Measurements from ENCODE around the gene GAB2.

The GAB2 gene

DNA sequence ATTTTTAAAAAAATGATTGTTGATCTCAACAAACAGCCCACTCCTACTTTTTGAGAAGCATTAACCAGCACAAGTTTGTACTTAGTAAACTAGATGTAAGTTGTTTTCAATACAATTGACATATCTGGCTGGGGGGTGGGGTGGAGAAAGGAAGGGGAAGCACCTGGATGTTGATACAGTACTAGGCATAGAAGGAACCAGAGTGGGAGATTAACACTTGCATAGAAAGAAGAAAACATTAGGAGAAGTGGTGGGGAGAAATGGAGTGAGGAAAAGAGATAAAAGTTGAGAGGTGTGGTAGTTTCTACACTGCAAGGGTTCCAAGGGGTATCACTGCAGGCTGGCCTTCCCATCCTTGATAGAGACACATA, 10.6 kb upstream of the GAB2 start:
- no peak for DNase-seq (ENCODE audit: low read depth)

DNA sequence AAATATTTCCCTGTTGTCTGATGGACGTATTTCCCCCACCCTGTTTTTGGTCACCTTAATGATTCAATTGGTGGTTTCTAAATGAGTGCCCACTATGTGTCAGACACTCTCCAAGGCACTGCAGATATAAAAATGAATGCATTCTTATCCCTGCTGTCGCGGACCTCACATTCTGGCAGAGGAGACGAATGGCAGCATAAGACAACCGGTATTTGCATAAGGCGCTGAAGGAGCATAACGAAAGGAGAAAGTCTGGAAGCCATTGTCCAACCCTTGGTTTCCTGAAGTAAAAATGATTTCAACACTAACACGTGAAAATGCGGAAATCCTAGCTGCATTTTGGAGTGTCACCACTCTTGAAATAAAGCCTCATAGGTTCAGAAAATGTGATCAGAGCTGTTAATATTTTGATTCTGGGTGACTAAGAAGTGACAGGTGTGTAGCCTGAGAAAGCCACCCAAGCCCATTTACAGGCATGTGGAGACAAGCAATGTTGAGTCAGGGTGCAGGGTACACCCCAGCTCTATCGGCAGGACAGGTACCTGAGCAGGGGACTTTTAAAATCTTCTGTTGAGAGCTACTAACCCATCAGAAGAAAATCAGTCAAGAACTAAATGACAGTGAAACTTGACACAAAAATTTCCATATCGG, 10.1 kb upstream of the GAB2 start:
- no peak for DNase-seq (ENCODE audit: low read depth)

DNA sequence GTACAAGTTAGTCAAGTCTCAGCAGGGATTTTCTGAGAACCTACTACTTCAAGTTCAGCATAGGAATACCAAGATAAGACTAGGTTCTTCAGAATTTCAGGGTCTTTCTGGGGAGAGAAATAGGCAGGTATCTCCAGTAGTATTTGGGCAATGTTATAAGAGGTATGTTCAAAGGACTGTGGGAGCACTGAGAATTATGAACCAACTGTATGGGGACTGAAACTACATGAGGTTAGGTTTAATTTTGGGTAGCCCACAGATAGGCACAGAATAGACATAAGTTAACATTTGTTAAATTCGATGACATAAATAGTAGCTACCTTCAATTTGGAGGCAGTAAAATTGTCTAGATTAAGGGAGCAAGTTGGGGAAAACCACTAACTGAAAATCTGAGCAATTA, 9.2 kb upstream of the GAB2 start:
- no peak for DNase-seq (ENCODE audit: low read depth)

DNA sequence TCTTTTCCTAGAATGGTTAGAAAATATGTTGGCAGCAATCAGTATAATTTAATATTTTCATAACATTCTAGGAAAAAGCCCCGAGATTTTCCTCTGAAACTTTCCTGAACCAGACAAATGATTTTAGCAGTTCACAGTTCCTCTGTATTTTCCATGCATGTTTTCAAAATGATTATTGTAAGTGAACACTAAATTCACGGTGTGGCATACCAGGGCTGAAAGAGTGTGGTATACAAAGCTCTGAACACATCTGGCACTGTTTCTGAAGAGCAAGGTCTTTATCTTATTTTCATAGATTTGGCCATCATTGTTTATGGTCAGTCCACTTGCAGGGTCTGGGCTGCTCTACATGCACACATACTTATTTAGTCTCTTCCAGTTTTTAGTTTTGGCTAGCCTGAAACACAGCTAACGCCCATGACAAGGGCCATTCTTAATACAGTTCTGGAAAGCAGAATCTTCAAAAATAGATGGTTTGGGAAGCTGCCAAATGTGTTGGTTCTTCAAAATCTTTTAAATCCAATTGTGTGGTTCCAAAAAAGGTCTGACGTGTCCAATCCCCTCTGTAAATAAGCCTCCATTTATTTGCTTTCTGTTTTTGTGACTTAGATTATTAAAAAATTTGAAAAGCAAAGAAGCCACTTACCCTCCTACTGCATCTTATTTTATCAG, 7.9 kb upstream of the GAB2 start:
- no peak for DNase-seq (ENCODE audit: low read depth)

DNA sequence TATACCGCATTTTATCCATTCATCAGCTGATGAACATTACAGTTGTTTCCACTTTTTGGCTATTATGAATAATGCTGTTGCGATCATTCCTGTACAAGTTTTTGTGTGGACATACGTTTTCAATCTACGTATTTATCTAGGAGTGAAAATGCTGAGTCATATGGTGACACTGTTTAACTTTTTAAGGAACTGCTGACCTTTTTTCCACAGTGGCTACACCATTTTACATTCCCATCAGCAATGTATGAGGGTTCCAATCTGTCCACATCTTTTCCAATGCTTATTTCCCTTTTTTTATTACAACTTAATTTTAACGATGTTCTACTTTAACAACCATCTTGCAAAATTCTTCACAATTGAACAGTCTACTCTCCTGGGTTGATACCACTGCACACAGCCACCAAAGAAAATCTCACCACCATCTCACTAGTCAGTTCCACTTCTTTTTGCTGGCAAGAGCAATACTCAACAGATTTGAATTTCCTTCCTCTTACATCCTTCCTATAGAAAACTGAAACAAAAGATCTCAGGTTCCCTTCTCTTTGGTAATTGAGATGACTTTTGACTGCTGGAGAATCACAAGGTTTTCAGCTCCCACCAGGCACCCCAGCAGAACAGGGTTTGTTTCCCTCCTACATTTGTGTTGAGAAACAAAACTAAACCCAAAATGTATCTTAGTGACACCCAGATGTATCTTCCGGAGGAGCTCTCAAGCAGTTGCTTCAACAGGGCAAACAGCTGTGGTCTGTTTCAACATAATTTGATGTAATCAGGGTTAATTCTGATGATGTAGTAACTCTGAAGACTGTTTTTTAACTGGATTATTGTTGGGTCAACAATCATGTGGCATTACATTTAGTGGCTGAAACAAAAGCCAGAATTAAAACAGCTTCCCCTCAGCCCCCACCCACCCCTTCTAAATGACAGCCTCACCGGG, 7.0 kb upstream of the GAB2 start:
- DNase-seq (ENCODE audit: low read depth), result no peak

DNA sequence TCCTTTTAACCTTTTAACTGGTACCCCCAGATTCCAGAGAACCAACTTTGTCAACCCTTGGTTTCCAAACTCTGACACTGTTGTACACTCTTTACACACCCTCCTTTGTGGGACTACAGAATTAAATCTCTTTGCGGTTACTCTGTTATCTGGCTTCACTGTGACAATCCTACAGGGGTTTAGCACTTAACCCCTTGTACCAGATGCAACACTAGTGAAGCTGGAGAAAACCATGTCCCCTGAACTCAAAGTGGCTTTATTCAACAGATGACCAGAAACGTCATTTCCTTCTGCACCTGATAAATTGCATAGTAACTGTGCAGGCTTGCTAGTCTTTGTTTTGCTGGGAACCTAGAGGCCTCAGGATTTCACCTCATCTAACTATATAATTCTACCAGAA, 5.6 kb upstream of the GAB2 start:
- no peak for DNase-seq (ENCODE audit: low read depth)

DNA sequence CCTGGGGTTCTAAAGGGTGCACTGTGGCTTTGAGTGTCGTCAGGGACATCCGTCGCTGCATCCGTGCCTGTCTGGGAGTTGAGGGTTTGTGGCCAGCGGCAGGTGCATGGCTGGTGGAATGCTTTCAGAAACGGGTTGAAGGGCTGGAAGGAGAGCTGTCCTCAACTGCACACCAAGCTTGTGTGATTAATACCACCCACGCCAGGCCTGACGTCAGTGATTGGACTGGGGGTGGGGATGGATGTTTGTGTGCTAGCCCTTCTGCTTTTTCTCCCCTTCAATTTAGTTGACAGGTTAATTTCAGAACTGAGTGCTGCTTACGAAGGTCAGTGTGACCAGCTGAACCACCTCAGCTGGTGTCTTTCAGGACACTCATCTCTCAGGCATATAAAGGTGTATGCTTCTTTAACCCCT, 3.2 kb upstream of the GAB2 start:
- no peak for DNase-seq (ENCODE audit: low read depth)

DNA sequence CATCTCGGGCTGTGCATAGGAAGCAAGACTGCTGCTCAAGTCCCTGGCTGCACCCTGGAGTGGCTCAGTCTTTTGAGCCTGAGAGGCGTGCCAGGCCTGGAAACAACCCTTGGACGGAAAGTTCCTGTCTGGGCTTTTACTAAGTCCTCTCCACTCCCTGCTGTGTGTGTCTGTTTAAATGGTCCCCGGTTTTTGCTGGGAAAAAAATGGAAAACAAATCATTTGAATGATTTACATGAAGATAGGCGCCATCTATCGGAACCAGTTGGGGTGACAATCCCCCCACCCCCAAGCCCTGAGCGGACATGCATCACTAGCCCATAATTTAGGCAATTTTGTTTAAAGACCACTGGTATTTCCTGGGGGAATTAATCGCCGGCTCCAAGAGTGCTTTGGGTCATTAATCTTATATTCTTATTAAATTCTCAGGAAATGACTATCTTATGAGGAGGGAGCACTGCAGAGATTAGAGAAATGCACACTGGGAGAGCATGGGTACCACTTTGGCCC, 2.7 kb upstream of the GAB2 start:
- DNase-seq (ENCODE audit: low read depth), result peak; percentile 16

DNA sequence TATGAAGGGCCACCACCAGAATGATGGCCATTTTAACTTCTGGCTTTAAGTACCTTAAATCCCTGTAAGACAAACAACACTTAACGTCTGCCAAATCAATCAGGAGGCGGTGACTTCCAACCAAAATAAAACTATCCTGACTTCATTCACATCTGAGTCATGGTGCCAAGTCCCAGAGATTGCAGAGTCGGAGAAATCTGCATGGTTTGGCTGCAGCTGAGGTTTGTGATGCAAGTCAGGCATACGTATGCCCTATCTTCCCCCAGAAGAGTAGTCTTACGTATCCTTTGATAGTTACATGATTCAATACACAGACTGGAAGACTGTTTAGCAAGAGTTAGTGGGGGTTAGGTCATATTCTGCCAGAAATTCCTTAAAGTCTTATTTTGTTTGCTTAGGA, 1.7 kb upstream of the GAB2 start:
- no peak for DNase-seq (ENCODE audit: low read depth)

DNA sequence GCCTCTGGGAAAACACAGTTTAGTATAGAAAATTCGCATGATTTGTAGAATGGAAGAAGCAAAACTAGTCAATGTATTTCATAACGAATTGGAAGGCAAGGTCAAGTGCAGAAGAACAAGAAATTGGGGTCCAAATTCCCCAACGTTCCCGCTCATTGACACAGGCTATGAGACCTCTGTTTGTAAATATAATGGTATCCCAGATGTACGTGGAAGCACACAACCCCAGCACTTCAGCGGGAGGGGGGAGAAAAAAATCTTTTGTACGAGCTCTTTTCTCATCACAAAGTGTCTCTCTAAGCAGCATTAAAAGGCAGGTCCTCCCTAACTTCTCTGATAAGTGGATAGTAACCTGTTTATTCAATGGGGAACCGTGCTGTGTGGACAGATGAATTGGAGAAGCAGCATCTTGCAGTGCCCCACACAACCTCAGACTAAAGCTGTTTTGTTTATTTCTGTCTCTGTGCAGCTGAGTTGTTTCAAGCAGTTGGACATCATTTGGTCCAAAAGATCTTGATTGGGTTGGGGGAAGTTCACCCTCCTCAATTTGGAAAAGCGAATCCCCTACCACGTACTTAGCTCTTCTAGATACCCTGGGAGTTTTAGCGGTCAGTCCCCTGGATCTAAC, 1.1 kb upstream of the GAB2 start:
- DNase-seq (ENCODE audit: low read depth), result no peak

DNA sequence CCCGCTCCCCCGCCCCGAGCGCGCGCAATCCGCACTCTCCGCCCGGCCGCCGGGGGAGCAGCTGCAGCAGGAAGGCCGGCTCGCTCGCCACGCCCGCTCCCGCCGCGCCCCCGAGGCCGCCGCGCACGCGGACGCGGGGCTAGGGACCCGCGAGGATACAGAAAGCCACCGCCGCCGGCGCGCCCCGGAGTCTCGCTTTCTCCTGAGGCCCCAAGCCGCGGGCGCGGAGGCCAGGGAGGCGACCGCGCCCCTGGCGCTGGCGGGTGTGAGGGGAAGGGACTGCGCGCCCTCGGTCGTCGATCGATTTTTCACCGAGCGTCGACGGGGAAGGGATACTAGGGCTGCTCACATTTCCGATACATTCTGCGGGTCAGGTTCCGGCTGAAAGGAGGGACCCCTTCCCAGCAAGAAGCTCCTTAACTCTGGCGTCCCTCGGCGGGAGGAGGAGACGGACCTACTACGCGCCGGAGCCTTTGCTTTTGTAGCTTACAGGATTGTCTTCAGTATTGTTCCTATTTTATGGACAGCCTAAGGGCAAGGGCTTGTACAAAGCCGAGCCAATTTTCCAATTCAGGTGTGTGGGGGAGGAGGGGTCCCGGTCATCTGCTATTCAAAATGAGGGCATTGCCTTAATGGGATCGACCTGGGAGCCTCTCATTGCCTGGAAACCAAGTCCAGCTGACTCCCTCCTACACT, 416 bp upstream of the GAB2 start:
- peak; percentile 67 for DNase-seq (ENCODE audit: low read depth)

DNA sequence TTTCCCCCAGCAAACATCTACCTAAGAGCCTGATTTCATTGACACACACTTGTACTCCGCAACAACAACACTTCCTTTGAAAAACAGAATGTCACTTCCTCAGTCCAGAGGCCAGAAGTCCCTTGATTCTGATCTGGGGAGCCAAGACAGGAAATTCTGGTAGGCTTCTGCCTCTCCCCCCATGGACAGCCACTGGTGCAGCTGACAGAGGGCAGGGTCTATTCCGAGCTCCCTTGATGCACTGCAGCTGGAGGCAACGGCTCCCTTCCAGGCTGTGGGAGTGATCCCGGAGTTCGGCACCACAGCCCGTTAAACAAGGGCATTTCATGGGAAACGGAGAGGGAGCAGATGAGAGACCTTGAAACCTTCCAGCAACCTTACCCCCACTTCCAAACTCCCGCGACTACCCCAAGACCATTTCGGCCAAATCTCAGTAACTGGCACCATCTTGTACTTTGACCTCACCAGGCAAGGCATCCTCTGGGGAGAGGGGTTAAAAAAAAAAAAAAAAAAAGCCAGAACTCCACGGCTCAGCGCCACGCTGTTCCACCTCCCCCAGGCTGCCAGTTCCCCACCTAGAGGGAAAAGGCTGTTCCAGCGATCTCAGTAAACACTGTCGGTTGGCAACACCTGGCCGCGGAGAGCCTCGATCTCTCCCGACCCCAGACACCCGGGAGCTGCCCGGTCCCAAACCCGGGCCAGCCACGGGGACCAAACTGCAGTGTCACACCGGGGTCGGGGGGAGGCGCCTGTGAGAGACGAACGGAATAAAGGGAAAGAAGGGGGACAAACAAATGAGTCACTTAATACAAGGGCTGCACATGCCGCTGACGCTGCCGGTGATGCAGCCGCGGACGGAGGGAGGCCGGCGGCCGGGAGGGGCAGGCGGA, 1.1 kb downstream of the GAB2 start:
- peak; percentile 63 for DNase-seq (ENCODE audit: low read depth)

DNA sequence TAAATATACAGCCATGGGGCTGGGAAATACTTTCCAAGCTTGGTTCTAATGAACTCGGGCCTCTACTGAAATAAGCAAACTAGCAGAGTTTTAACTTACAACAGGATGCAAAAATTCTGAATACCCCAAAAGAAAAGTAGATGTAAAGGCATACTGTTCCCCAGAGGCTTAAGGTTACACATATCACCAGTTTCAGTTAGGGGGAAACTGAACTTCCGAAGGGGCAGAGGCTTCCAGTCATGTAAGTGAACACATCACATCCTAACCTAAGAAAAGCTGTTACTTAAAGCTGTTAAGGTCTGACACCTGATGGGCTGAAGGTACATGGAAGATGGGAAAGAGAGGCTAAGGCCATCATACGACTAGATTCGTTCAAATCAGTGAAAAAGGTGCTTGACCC, 2.3 kb downstream of the GAB2 start:
- DNase-seq (ENCODE audit: low read depth), result no peak

DNA sequence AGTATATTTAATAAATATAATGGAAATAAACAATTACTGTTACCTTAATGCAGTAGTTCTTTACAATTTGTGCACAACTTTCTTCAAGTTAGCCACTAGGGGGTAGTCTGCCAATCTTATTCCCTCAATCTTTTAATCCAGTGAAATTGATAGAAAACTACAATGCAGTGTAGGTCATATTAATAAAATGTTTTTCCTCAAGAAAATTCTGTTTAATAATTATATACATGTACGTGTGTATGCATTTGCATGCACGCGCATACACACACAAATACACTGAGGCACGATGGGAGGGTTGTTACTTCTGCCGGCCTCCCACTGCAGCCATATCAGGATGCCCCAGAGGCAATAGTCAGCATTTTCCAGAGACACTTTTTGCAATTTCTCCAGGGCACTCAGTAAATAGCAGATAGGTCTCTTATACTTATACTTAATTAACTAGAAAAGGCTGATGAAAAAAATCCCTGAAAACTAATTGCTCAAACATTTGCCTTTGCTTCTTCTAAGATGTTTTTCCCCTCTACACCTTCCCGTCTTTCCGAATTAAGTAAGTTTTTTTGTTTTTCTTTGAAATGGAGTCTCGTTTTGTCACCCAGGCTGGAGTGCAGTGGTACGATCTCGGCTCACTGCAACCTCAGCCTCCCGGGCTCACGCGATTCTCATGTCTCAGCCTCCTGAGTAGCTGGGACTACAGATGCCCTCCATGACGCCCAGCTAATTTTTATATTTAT, 3.1 kb downstream of the GAB2 start:
- DNase-seq (ENCODE audit: low read depth), result no peak

DNA sequence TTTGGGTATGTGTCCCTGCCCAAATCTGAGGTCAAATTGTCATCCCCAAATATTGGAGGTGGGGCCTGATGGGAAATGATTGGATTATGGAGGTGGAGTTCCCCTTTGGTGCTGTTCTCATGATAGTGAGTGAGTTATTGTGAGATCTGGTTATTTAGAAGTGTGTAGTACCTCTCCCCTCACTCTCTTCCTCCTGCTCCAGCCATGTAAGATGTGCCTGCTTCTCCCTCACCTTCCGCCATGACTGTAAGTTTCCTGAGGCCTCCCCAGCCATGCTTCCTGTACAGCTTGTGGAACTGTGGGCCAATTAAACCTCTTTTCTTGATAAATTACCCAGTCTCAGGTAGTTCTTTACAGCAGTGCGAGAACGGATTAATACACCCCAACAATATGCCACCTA, 9.0 kb downstream of the GAB2 start:
- DNase-seq (ENCODE audit: low read depth), result no peak

DNA sequence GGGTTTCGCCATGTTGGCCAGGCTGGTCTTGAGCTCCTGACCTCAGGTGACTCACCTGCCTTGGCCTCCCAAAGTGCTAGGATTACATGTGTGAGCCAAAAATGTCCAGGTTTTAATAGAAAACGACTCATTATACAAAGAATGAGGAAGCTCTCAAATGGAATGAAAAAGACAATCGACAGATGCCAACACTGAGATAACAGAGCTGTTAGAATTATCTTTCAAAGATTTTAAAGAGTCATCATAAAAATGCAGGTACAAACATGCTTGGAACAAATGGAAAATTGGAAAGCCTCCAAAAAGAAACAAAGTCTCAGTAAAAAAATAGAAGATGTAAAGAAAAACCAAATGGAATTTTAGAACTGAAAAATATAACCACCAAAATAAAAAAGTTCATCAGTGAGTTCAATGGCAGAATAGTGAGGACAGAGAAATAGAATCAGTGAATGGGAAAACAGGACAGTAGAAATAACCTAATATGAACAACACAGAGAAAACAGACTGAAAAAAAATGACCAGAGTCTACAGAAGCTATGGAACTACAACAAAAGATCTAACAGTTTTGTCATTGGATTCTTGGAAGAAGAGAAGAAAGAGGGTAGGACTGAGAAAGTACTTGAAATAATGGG, 10.9 kb downstream of the GAB2 start:
- no peak for DNase-seq (ENCODE audit: low read depth)

DNA sequence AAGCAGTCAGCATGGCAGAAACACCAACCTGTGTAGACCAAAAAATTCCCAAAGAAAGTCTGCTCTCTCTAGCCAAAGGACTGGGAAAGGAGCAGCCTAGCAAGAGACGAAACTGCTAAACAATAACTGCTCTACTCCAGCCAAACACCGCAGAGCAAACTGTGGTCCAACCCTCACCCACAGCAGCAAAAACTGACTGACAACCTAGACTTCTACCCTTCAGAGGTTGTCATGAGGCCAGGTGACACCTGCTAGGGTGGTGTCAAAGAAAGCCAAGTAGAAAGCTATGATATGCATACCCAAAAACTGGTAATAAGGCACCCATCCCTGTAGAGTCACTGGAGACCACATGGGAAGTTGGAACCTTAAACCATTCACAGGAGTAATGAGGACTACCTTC, 11.8 kb downstream of the GAB2 start:
- DNase-seq (ENCODE audit: low read depth), result no peak

DNA sequence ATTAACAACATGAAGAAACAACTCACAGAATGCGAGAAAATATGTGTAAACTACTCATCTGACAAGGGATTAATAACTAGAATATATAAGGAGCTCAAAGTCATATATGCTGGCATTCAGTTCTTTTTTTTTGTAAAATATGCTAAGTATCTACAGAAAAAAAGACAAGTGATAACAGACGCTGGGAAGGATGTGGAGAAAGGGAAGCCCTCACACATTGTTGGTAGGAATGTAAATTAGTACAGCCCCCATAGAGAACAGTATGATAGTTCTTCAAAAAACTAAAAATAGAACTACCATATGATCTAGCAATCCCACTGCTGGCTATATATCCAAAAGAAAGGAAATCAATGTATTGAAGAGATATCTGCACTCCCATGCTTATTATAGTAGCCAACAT, 13.8 kb downstream of the GAB2 start:
- no peak for DNase-seq (ENCODE audit: low read depth)

DNA sequence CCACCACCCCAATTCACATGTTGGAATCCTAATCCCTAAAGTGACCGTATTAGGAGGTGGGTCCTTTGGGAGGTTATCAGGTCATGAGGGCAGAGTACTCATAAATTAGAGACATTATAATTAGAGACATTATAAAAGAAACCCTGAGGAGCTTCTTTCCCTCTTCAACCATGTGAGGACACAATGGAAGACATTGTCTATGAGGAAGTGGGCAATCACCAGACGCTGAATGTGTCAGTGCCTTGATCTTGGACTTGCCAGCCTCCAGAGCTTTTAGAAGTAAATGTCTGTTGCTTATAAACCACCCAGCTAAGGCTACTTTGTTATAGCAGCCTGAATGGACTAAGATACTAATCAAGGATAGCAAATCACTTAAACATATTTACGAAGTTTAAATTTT, 14.8 kb downstream of the GAB2 start:
- no peak for DNase-seq (ENCODE audit: low read depth)

DNA sequence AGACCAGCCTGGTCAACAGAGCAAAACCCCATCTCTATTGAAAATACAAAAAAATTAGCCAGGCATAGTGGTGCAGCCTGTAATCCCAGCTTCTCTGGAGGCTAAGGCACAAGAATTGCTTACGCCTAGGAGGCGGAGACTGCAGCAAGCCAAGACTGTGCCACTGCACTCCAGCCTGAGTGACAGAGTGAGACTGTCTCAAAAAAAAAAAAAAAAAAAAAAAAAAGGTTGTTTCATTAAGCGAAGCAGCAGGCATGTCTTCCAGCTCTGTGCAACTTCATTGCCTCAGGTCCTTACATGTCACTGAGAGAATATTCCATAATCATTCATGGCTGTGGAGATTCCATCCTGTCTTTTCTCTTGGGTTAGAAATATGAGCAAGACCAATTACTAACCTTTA, 16.9 kb downstream of the GAB2 start:
- no peak for DNase-seq (ENCODE audit: low read depth)
